Heart right ventricle (tissue), 16 donors: Measurements from ENCODE around the gene RRP15. TPM values are rescaled to one million over a fixed set of nuclear protein-coding genes. Genes with fewer than 3 reads are reported as not detected.
A peak's percentile ranks its signal among the peaks of the same experiment; 100 is the strongest.

ENCODE experiments used
- ATAC-seq, 8 donors: fragments of 200-7000 bp; cut with Tn5 transposase; one replicate each; pipeline ENCODE4 v1.9.1; 2020; ENCODE audit warnings: mild to moderate bottlenecking in 8 of 8, moderate library complexity in 8 of 8, moderate number of reproducible peaks in 1 of 8
- DNase-seq, 2 donors: peaks; one replicate each; pipeline ENCODE4 v3.0.0-alpha.2; 2020
- H3K27ac ChIP-seq, 10 donors: fragments of 200-600 bp; sonication (generic) in 2 of 10; one replicate each; pipeline versions ENCODE4 v1.5.0 to v1.8.0; 2020 to 2022; ENCODE audit warnings: mild to moderate bottlenecking in 3 of 10
- H3K27me3 ChIP-seq, 7 donors: fragments of 200-600 bp; one replicate each; pipeline ENCODE4 v1.8.0; 2021 to 2022; ENCODE audit warnings: mild to moderate bottlenecking in 2 of 7
- H3K36me3 ChIP-seq, 9 donors: fragments of 200-600 bp; sonication (generic) in 1 of 9; one replicate each; pipeline versions ENCODE4 v1.5.0 to v1.8.0; 2020 to 2022; ENCODE audit warnings: mild to moderate bottlenecking in 2 of 9
- H3K4me1 ChIP-seq, 9 donors: fragments of 200-600 bp; sonication (generic) in 1 of 9; one replicate each; pipeline versions ENCODE4 v1.5.0 to v1.8.0; 2020 to 2022; ENCODE audit warnings: mild to moderate bottlenecking in 4 of 9
- H3K4me3 ChIP-seq, 10 donors: fragments of 200-600 bp; sonication (generic) in 2 of 10; one replicate each; pipeline versions ENCODE4 v1.5.0 to v1.8.0; 2020 to 2022; ENCODE audit warnings: mild to moderate bottlenecking in 7 of 10, moderate library complexity in 2 of 10
- H3K9me3 ChIP-seq, 11 donors: fragments of 200-600 bp in 10 of 11; sonication (generic) in 2 of 11; one replicate each; pipeline versions ENCODE4 v1.5.0 to v1.8.0; 2013 to 2022; ENCODE audit warnings: mild to moderate bottlenecking in 2 of 11, control low read depth in 1 of 11, moderate library complexity in 1 of 11
- WGBS, 2 donors: extraction: QIAGEN DNeasy Blood & Tissue Kit; methylation state at CpG; one replicate each; pipeline ENCODE4 v1.1.7; 2013; ENCODE audit warnings: inconsistent platforms in 1 of 2; 5-methylcytosine and 5-hydroxymethylcytosine counted together
- intact Hi-C, 10 donors: fragments of 100-400 bp; cut with DNase I; formaldehyde crosslinking; loops; one replicate each; pipeline versions ENCODE4 v1.11.1 to v1.14.2; 2022
- polyA plus RNA-seq, 2 donors: library from polyadenylated mRNA; stranded (reverse); fragments of 200-250 nt; gene quantifications; one replicate each; pipeline ENCODE4 v1.2.3, GENCODE V29; 2013
- total RNA-seq, 10 donors: library from RNA; stranded (reverse); fragmentation: NEBNext Ultra II Directional in 3 of 10; extraction: Animal tissue kit (Norgen Biotek cat#: 25700) in 3 of 10; gene quantifications; one replicate each; pipeline versions ENCODE4 v1.2.1 to v1.2.4, GENCODE V29; 2021 to 2023
- TF ChIP-seq, protein P1 (sequence below), 9 donors: fragments of 200-600 bp; sonication (generic) in 2 of 9; IDR thresholded peaks; one replicate each; pipeline versions ENCODE4 v1.5.0 to v1.8.0; 2021 to 2022; ENCODE audit warnings: antibody characterized with exemption in 9 of 9, mild to moderate bottlenecking in 5 of 9, moderate library complexity in 1 of 9
- donor health status: Arrhythmogenic right ventricular cardiomyopathy.
- donor health status: ischemic (EF 13 %, LVEDD 7.1; RV severe dilation, severe dysfunction).
- donor health status: healthy with polysubstance abuse.
- donor health status: DM: no; HTN: yes; CAD: no.
- donor health status: DM: no; HTN: no; CAD: no.
- donor health status: ischemic (EF 25% LVEDD 6.9; RV normal size, moderate dysfunction).
- donor health status: ischemic (EF 25% LVEDD 5.7; RV mildly dilated, moderate dysfunction).
- donor health status: healthy.
- donor health status: DM: yes; HTN: yes; CAD: no.
- donor health status: Ischemic cardiomyopathy.
- donor health status: ischemic (EF 35%, LVEDD 5.7; RV mildly dilated, moderate dysfunction).
- donor health status: nonischemic (EF 11% LVEDD 7.7; RV severe dilation, severe dysfunction).
- donor health status: DM: yes; HTN: yes; CAD: no.
- donor health status: PGD.
- donor health status: ischemic (EF 29% LVEDD 5.4; RV normal size, mild dysfunction).
- donor health status: nonischemic (EF 23%, LVEDD 6.1; RV moderate dilation, normal function).

The RRP15 gene
- total and polyA plus RNA-seq, 12 donors, result 3.6 to 26.6 (median 21.1) TPM

DNA sequence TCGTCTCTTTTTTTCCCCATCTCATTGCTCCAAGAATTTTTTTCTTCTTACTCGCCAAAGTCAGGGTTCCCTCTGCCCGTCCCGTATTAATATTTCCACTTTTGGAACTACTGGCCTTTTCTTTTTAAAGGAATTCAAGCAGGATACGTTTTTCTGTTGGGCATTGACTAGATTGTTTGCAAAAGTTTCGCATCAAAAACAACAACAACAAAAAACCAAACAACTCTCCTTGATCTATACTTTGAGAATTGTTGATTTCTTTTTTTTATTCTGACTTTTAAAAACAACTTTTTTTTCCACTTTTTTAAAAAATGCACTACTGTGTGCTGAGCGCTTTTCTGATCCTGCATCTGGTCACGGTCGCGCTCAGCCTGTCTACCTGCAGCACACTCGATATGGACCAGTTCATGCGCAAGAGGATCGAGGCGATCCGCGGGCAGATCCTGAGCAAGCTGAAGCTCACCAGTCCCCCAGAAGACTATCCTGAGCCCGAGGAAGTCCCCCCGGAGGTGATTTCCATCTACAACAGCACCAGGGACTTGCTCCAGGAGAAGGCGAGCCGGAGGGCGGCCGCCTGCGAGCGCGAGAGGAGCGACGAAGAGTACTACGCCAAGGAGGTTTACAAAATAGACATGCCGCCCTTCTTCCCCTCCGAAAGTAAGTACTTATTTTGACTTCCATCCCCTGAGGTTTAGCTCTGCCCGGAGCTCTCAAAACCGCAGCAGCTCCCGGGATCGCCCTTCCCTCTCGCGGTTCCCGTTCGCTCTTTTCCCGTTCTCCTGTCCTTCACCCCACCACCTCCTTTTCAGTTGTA is 61.5 kb downstream of the RRP15 start:
- DNase-seq, result peak in 1 of 2 donors; percentile 26
- WGBS, 2 donors, result 1% methylated on average over 39 of the region's 39 CpGs
- Histone ChIP-seq H3K36me3 (no peaks in the 10 kb centered on the region), H3K4me3 (peak overlapping the region; percentile 65 to 86 (median 70)), H3K4me1 (peaks cover 0 to 54% (median 23%) of the 10 kb centered on the region in 9 donors), H3K9me3 (no peaks in the 10 kb centered on the region), H3K27ac (peak overlapping the region; percentile 50 to 95 (median 86)), H3K27me3 (peaks cover 0 to 34% (median 0%) of the 10 kb centered on the region in 7 donors)
- TF ChIP-seq, protein P1, sequence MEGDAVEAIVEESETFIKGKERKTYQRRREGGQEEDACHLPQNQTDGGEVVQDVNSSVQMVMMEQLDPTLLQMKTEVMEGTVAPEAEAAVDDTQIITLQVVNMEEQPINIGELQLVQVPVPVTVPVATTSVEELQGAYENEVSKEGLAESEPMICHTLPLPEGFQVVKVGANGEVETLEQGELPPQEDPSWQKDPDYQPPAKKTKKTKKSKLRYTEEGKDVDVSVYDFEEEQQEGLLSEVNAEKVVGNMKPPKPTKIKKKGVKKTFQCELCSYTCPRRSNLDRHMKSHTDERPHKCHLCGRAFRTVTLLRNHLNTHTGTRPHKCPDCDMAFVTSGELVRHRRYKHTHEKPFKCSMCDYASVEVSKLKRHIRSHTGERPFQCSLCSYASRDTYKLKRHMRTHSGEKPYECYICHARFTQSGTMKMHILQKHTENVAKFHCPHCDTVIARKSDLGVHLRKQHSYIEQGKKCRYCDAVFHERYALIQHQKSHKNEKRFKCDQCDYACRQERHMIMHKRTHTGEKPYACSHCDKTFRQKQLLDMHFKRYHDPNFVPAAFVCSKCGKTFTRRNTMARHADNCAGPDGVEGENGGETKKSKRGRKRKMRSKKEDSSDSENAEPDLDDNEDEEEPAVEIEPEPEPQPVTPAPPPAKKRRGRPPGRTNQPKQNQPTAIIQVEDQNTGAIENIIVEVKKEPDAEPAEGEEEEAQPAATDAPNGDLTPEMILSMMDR (IDR thresholded peaks at IDR 0.05), result no peak
- ATAC-seq, result peak in 6 of 8 donors; percentile 6 to 40 (median 30)
- intact Hi-C loops, result loop anchor here in 7 of 10 donors (5.0 to 10.0 kb wide), 9 partner anchors 116 to 828 kb away; partner anchors contain the start of gene LYPLAL1 (in 1 of the 7)

DNA sequence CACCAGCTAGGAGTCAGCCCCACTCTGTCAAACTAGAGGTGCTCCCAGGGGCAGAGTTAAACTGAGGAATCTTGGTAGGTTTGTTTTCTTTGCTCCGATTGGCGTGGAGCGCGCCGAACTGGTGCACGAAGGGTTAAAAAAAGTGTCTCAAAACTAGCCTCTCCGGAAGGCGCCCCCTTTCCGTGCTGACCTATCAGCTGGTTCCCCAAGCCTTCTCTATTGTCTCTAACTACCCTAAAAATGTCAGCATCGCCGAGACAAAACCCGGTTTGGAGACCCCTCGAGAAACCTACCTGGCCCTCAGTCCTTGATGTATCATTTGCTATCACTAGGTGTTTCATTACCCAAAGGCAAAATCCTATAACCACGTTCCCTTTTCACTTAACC is 62.2 kb downstream of the RRP15 start:
- intact Hi-C loops, result loop anchor here in 7 of 10 donors (5.0 to 10.0 kb wide), 9 partner anchors 115 to 827 kb away; partner anchors contain the start of gene LYPLAL1 (in 1 of the 7)
- Histone ChIP-seq H3K4me3 (peak overlapping the region; percentile 65 to 86 (median 70)), H3K9me3 (no peaks in the 10 kb centered on the region), H3K36me3 (no peaks in the 10 kb centered on the region), H3K4me1 (peaks cover 0 to 60% (median 23%) of the 10 kb centered on the region in 9 donors), H3K27ac (peak overlapping the region; percentile 32 to 95 (median 86)), H3K27me3 (peaks cover 0 to 34% (median 0%) of the 10 kb centered on the region in 7 donors)
- TF ChIP-seq, protein P1 (IDR thresholded peaks at IDR 0.05), result peak in 2 of 9 donors; percentile 7 to 11
- no peak for DNase-seq
- WGBS, 2 donors, result 1 to 2% methylated on average over 14 of the region's 14 CpGs
- peak in 3 of 8 donors; percentile 4 to 10 (median 9) for ATAC-seq

DNA sequence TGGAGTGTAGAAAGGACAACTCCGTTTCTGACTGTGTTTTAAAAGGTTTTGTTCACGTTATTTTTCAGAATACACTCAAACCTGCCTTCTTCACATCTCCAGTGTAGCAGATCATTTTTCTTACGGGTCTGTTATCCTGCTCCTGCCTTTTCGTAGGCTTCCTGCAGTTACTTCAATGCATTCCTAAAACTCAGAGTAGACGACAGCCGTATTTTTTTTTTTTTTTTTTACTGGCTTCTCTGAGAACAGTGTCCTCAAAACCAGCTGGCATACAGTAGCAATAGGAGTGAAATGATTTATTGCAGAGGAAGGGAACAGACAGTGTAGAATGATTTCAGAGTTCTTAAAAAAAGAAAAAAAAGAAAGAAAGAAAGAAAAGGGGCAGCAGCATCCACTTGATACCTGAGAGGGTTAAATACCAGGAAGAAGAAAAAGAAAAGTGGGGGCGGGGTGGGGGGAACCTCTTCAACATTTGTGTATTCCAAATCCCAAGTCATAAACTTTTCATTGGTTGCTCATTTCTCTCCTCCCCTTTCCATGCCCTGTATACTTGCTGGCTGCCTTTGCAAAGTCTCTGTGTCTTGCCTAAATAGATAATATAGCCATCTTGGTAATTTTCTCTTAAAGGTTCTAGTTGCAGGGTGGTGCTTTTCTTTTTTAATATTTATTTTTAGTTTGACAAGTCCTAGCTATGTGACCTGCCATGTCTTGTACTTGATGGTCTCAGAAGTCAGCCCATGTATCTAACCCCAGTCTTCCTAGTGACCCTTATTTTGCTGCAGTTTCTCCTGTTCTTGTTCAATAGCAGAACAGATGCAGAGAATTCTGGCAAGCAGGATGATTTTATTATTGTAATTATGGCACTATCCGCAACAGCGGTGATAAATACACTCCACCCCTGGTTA is 62.9 kb downstream of the RRP15 start:
- ATAC-seq, result peak in 3 of 8 donors; percentile 14 to 34 (median 25)
- no peak for DNase-seq
- no peaks in the 10 kb centered on the region for H3K9me3 ChIP-seq
- peaks cover 0 to 34% (median 0%) of the 10 kb centered on the region in 7 donors for H3K27me3 ChIP-seq
- peak overlapping the region; percentile 32 to 95 (median 86) for H3K27ac ChIP-seq
- intact Hi-C loops, result loop anchor here in 7 of 10 donors (5.0 to 10.0 kb wide), 9 partner anchors 114 to 827 kb away; partner anchors contain the start of gene LYPLAL1 (in 1 of the 7)
- 6 to 8% methylated on average over 9 of the region's 9 CpGs for WGBS, 2 donors
- TF ChIP-seq, protein P1 (IDR thresholded peaks at IDR 0.05), result no peak
- no peaks in the 10 kb centered on the region for H3K36me3 ChIP-seq
- peak overlapping the region; percentile 65 to 86 (median 70) for H3K4me3 ChIP-seq
- H3K4me1 ChIP-seq, result peaks cover 0 to 61% (median 23%) of the 10 kb centered on the region in 9 donors
